K562 (cell line): ENCODE measurements around the gene NODAL. TPM values are rescaled to one million over a fixed set of nuclear protein-coding genes. Genes with fewer than 3 reads are reported as not detected.
A peak's percentile ranks its signal among the peaks of the same experiment; 100 is the strongest.

ENCODE experiments used
- HNRNPUL1 ChIP-seq: fragments of 200-400 bp; formaldehyde crosslinking; IDR thresholded peaks from 2 replicates; pipeline ENCODE4 v1.6.1; 2017; ENCODE audit warnings: low read length
- MAFK ChIP-seq: IDR thresholded peaks from 2 replicates; pipeline ENCODE4 v1.6.1; 2011; ENCODE audit warnings: low read length, improper control_type of control experiment
- NCOA2 ChIP-seq, 2 experiments: fragments of 450-650 bp; IDR thresholded peaks; 2 replicates each; pipeline ENCODE4 v1.6.1; 2018; ENCODE audit warnings: mild to moderate bottlenecking in 2 of 2, moderate library complexity in 1 of 2; ENCODE audit not compliant: partially characterized antibody in 2 of 2
- NONO ChIP-seq, 2 experiments: fragments of 200-400 bp in 1 of 2; fragments of 450-650 bp in 1 of 2; formaldehyde crosslinking in 1 of 2; IDR thresholded peaks; 2 replicates each; pipeline ENCODE4 v1.6.1; 2017; ENCODE audit warnings: low read depth in 2 of 2, mild to moderate bottlenecking in 2 of 2, moderate library complexity in 2 of 2, low read length in 1 of 2
- ZNF212 ChIP-seq: fragments of 450-650 bp; formaldehyde crosslinking; IDR thresholded peaks from 2 replicates; pipeline ENCODE4 v1.4.0; 2020; ENCODE audit warnings: mild to moderate bottlenecking
- polyA plus RNA-seq, 8 experiments: library from polyadenylated mRNA; depleted of rRNA in 4 of 8; stranded (reverse) in 5 of 8; unstranded in 3 of 8; fragments of >200 nt; fragmentation: Nextera tagmentation in 2 of 8; fragmentation: Illumina TruSeq in 1 of 8; extraction: Ambion mirVana in 2 of 8; extraction: Trizol in 1 of 8; gene quantifications; 2 replicates each; pipeline versions ENCODE4 v1.2.1 to v1.2.3, GENCODE V29; 2011 to 2014; ENCODE audit warnings: inconsistent platforms in 1 of 8, missing spikeins in 1 of 8
- total RNA-seq, 7 experiments: library from RNA; depleted of rRNA in 6 of 7; stranded (reverse); fragments of >200 nt in 6 of 7; fragmentation: Illumina TruSeq in 2 of 7; extraction: Trizol in 2 of 7; gene quantifications; 2 replicates each; pipeline versions ENCODE4 v1.2.1 to v1.2.3, GENCODE V29; 2011 to 2021; ENCODE audit warnings: low replicate concordance in 1 of 7
- TF ChIP-seq, protein P1 (sequence below): fragments of 250-450 bp; sonication (Bioruptor Pico); IDR thresholded peaks from 2 replicates; pipeline ENCODE4 v1.4.0; 2020; ENCODE audit warnings: mild to moderate bottlenecking, moderate library complexity
- TF ChIP-seq, protein P2 (sequence below): fragments of 450-650 bp; formaldehyde crosslinking; IDR thresholded peaks from 2 replicates; pipeline ENCODE4 v1.4.0; 2022; ENCODE audit warnings: missing genetic modification characterization
- TF ChIP-seq, protein P3 (sequence below): IDR thresholded peaks from 2 replicates; pipeline ENCODE4 v1.6.1; 2011; ENCODE audit not compliant: insufficient read length; ENCODE audit errors: extremely low read depth
- TF ChIP-seq, protein P4 (sequence below): fragments of 250-450 bp; sonication (Bioruptor Pico); IDR thresholded peaks from 2 replicates; pipeline ENCODE4 v1.5.0; 2022; ENCODE audit warnings: mild to moderate bottlenecking
- TF ChIP-seq, protein P5 (sequence below): fragments of 200-800 bp; sonication (Bioruptor generic); IDR thresholded peaks from 2 replicates; pipeline ENCODE4 v1.6.1; 2017; ENCODE audit warnings: missing genetic modification characterization, missing compliant biosample characterization
- TF ChIP-seq, protein P6 (sequence below): fragments of 150-350 bp; conservative IDR thresholded peaks from 2 replicates; pipeline ENCODE4 v1.6.1; 2014; ENCODE audit warnings: low read length
- TF ChIP-seq, protein P7 (sequence below): sonication (generic); formaldehyde crosslinking; IDR thresholded peaks from 2 replicates; pipeline ENCODE4 v1.8.0; 2022; ENCODE audit warnings: missing genetic modification reagents, mild to moderate bottlenecking, moderate library complexity, borderline replicate concordance

Gene NODAL
- total and polyA plus RNA-seq, 9 of the 15 experiments (the other 6 are each of a cell fraction or from before 2014, with no cell fraction given): not detected

DNA sequence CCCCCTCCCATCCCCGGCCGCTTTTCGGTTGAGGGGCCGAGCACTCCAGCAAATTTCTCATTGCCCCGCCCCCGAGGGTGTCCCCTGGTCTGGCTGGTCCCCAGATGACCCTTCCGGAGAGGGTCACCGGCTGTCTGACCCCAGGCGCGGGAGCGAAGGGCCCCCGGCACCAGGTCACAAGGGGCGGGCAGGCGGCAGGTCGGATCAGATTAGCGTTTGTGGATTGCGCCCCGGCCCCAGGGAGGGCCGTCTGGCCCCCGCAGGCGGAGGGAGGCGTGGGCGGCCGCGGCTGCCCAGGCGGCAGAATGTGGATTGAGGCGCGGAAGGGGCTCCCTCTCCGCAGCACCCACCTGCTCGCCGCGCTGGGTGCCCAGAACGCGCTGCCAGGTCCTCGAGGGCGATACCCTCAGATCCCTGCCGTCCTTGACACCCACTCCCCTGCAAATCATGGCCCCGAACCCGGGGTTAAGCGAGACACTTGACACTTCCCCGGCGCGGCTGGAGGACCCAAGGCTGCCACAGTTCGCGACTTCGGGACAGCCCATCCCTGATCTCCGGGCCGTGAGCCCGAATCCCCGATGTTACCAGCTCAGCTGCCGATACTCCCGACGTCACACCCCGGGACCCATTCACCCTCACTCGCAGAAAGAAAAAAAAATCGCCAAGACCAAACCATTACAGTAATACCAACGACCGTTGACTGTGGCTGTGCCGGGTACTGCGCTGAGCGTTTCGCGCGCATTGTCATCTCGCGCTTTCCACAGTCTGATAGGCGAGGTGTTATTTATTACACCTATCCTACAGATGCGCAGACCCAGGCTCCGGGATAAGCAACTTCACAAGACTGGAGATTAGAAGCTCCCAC lies 953 bp downstream of the NODAL start (continued):
- TF ChIP-seq, protein P1, sequence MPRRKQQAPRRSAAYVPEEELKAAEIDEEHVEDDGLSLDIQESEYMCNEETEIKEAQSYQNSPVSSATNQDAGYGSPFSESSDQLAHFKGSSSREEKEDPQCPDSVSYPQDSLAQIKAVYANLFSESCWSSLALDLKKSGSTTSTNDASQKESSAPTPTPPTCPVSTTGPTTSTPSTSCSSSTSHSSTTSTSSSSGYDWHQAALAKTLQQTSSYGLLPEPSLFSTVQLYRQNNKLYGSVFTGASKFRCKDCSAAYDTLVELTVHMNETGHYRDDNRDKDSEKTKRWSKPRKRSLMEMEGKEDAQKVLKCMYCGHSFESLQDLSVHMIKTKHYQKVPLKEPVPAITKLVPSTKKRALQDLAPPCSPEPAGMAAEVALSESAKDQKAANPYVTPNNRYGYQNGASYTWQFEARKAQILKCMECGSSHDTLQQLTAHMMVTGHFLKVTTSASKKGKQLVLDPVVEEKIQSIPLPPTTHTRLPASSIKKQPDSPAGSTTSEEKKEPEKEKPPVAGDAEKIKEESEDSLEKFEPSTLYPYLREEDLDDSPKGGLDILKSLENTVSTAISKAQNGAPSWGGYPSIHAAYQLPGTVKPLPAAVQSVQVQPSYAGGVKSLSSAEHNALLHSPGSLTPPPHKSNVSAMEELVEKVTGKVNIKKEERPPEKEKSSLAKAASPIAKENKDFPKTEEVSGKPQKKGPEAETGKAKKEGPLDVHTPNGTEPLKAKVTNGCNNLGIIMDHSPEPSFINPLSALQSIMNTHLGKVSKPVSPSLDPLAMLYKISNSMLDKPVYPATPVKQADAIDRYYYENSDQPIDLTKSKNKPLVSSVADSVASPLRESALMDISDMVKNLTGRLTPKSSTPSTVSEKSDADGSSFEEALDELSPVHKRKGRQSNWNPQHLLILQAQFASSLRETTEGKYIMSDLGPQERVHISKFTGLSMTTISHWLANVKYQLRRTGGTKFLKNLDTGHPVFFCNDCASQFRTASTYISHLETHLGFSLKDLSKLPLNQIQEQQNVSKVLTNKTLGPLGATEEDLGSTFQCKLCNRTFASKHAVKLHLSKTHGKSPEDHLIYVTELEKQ: no peak
- TF ChIP-seq, protein P2, sequence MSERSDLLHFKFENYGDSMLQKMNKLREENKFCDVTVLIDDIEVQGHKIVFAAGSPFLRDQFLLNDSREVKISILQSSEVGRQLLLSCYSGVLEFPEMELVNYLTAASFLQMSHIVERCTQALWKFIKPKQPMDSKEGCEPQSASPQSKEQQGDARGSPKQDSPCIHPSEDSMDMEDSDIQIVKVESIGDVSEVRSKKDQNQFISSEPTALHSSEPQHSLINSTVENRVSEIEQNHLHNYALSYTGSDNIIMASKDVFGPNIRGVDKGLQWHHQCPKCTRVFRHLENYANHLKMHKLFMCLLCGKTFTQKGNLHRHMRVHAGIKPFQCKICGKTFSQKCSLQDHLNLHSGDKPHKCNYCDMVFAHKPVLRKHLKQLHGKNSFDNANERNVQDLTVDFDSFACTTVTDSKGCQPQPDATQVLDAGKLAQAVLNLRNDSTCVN (CRISPR knock-in tag): no peak
- TF ChIP-seq NCOA2 (IDR thresholded peaks at IDR 0.05; ENCODE audit: partially characterized antibody in 2 of 2) (no peak), NONO (IDR thresholded peaks at IDR 0.05; ENCODE audit: low read depth in 2 of 2, low read length in 1 of 2) (no peak), ZNF212 (no peak), HNRNPUL1 (no peak), MAFK (no peak)
- TF ChIP-seq, protein P3, sequence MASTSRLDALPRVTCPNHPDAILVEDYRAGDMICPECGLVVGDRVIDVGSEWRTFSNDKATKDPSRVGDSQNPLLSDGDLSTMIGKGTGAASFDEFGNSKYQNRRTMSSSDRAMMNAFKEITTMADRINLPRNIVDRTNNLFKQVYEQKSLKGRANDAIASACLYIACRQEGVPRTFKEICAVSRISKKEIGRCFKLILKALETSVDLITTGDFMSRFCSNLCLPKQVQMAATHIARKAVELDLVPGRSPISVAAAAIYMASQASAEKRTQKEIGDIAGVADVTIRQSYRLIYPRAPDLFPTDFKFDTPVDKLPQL: no peak
- TF ChIP-seq, protein P4, sequence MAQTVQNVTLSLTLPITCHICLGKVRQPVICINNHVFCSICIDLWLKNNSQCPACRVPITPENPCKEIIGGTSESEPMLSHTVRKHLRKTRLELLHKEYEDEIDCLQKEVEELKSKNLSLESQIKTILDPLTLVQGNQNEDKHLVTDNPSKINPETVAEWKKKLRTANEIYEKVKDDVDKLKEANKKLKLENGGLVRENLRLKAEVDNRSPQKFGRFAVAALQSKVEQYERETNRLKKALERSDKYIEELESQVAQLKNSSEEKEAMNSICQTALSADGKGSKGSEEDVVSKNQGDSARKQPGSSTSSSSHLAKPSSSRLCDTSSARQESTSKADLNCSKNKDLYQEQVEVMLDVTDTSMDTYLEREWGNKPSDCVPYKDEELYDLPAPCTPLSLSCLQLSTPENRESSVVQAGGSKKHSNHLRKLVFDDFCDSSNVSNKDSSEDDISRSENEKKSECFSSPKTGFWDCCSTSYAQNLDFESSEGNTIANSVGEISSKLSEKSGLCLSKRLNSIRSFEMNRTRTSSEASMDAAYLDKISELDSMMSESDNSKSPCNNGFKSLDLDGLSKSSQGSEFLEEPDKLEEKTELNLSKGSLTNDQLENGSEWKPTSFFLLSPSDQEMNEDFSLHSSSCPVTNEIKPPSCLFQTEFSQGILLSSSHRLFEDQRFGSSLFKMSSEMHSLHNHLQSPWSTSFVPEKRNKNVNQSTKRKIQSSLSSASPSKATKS (CRISPR knock-in tag): no peak
- TF ChIP-seq, protein P5, sequence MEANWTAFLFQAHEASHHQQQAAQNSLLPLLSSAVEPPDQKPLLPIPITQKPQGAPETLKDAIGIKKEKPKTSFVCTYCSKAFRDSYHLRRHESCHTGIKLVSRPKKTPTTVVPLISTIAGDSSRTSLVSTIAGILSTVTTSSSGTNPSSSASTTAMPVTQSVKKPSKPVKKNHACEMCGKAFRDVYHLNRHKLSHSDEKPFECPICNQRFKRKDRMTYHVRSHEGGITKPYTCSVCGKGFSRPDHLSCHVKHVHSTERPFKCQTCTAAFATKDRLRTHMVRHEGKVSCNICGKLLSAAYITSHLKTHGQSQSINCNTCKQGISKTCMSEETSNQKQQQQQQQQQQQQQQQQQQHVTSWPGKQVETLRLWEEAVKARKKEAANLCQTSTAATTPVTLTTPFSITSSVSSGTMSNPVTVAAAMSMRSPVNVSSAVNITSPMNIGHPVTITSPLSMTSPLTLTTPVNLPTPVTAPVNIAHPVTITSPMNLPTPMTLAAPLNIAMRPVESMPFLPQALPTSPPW (CRISPR knock-in tag): peak; percentile 48
- TF ChIP-seq, protein P6, sequence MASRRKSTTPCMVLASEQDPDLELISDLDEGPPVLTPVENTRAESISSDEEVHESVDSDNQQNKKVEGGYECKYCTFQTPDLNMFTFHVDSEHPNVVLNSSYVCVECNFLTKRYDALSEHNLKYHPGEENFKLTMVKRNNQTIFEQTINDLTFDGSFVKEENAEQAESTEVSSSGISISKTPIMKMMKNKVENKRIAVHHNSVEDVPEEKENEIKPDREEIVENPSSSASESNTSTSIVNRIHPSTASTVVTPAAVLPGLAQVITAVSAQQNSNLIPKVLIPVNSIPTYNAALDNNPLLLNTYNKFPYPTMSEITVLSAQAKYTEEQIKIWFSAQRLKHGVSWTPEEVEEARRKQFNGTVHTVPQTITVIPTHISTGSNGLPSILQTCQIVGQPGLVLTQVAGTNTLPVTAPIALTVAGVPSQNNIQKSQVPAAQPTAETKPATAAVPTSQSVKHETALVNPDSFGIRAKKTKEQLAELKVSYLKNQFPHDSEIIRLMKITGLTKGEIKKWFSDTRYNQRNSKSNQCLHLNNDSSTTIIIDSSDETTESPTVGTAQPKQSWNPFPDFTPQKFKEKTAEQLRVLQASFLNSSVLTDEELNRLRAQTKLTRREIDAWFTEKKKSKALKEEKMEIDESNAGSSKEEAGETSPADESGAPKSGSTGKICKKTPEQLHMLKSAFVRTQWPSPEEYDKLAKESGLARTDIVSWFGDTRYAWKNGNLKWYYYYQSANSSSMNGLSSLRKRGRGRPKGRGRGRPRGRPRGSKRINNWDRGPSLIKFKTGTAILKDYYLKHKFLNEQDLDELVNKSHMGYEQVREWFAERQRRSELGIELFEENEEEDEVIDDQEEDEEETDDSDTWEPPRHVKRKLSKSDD: no peak
- TF ChIP-seq, protein P7, sequence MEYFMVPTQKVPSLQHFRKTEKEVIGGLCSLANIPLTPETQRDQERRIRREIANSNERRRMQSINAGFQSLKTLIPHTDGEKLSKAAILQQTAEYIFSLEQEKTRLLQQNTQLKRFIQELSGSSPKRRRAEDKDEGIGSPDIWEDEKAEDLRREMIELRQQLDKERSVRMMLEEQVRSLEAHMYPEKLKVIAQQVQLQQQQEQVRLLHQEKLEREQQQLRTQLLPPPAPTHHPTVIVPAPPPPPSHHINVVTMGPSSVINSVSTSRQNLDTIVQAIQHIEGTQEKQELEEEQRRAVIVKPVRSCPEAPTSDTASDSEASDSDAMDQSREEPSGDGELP (CRISPR knock-in tag): no peak
